Right lobe of liver (tissue), 4 donors: Measurements from ENCODE around the gene MYO3B.

Source experiments
- CTCF ChIP-seq, 4 donors: fragments of 200-600 bp in 3 of 4; fragments of 450-650 bp in 1 of 4; IDR thresholded peaks; one replicate each; pipeline versions ENCODE4 v1.5.1 to v1.8.0; 2016 to 2022; ENCODE audit warnings: antibody characterized with exemption in 4 of 4, mild to moderate bottlenecking in 2 of 4
- POLR2A ChIP-seq: fragments of 450-650 bp; IDR thresholded peaks from one replicate; pipeline ENCODE4 v1.6.1; 2017; ENCODE audit warnings: antibody characterized with exemption, mild to moderate bottlenecking
- donor health status: DM: no; HTN: no; CAD: no.
- donor health status: DM: no; HTN: no; CAD: no.
- donor health status: DM: no; HTN: yes; CAD: no.

- TF ChIP-seq POLR2A (no peak), CTCF (IDR thresholded peaks at IDR 0.05) (no peak)
These were observed 65.3 kb downstream of the MYO3B start for GRCh38 chr2:170243118-170243837.
